ENCODE data around the gene GNAQ. TPM values are rescaled to one million over a fixed set of nuclear protein-coding genes. Genes with fewer than 3 reads are reported as not detected.

Gene GNAQ
- total and polyA plus RNA-seq, 4 donors = 24.6 to 86.2 (median 51.4) TPM

- no peak overlapping the region for H3K9ac ChIP-seq (ENCODE audit: insufficient read depth in 1 of 2, low read length in 2 of 2)
- 85 to 91% methylated on average over 3 of the region's 3 CpGs for WGBS, 2 donors
- no peak overlapping the region for H3K4me3 ChIP-seq
- H3K4me1 ChIP-seq (ENCODE audit: control insufficient read depth in 5 of 5, insufficient read depth in 5 of 5, low read length in 5 of 5) = peaks cover 0 to 6% (median 0%) of the 10 kb centered on the region in 5 donors
- TF ChIP-seq, protein P1, sequence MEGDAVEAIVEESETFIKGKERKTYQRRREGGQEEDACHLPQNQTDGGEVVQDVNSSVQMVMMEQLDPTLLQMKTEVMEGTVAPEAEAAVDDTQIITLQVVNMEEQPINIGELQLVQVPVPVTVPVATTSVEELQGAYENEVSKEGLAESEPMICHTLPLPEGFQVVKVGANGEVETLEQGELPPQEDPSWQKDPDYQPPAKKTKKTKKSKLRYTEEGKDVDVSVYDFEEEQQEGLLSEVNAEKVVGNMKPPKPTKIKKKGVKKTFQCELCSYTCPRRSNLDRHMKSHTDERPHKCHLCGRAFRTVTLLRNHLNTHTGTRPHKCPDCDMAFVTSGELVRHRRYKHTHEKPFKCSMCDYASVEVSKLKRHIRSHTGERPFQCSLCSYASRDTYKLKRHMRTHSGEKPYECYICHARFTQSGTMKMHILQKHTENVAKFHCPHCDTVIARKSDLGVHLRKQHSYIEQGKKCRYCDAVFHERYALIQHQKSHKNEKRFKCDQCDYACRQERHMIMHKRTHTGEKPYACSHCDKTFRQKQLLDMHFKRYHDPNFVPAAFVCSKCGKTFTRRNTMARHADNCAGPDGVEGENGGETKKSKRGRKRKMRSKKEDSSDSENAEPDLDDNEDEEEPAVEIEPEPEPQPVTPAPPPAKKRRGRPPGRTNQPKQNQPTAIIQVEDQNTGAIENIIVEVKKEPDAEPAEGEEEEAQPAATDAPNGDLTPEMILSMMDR (IDR thresholded peaks at IDR 0.05; ENCODE audit: control extremely low read depth, extremely low read depth) = no peak
- no peak for ATAC-seq (ENCODE audit: insufficient read depth, low FRiP score)
- DNase-seq = no peak
- H3K27ac ChIP-seq (ENCODE audit: low read depth in 1 of 2, low read length in 1 of 2) = no peak overlapping the region
- H3K27me3 ChIP-seq (ENCODE audit: control insufficient read depth in 3 of 3, insufficient read depth in 3 of 3, low read length in 2 of 3) = no peaks in the 10 kb centered on the region
- H3K9me3 ChIP-seq (ENCODE audit: control insufficient read depth in 4 of 4, insufficient read depth in 3 of 4, low read length in 3 of 4) = peaks cover 0 to 6% (median 0%) of the 10 kb centered on the region in 4 donors
- H3K36me3 ChIP-seq (ENCODE audit: control insufficient read depth in 4 of 4, insufficient read depth in 4 of 4, low read length in 4 of 4) = peaks cover 0 to 8% (median 3%) of the 10 kb centered on the region in 4 donors
Observed at GRCh38 chr9:77766587-77766986, 265.0 kb downstream of the GNAQ start.

GRCh38 chr9:77765781-77766259 lies 265.8 kb downstream of the GNAQ start:
- Histone ChIP-seq H3K4me1 (ENCODE audit: control insufficient read depth in 5 of 5, insufficient read depth in 5 of 5, low read length in 5 of 5) (peaks cover 0 to 6% (median 0%) of the 10 kb centered on the region in 5 donors), H3K27me3 (ENCODE audit: control insufficient read depth in 3 of 3, insufficient read depth in 3 of 3, low read length in 2 of 3) (no peaks in the 10 kb centered on the region), H3K36me3 (ENCODE audit: control insufficient read depth in 4 of 4, insufficient read depth in 4 of 4, low read length in 4 of 4) (peaks cover 0 to 8% (median 3%) of the 10 kb centered on the region in 4 donors), H3K9ac (ENCODE audit: insufficient read depth in 1 of 2, low read length in 2 of 2) (no peak overlapping the region), H3K4me3 (no peak overlapping the region), H3K27ac (ENCODE audit: low read depth in 1 of 2, low read length in 1 of 2) (no peak overlapping the region), H3K9me3 (ENCODE audit: control insufficient read depth in 4 of 4, insufficient read depth in 3 of 4, low read length in 3 of 4) (peaks cover 0 to 6% (median 0%) of the 10 kb centered on the region in 4 donors)
- TF ChIP-seq, protein P1 (IDR thresholded peaks at IDR 0.05; ENCODE audit: control extremely low read depth, extremely low read depth) = no peak
- 84 to 88% methylated on average over 2 of the region's 2 CpGs for WGBS, 2 donors
- no peak for DNase-seq
- ATAC-seq (ENCODE audit: insufficient read depth, low FRiP score) = no peak

DNA sequence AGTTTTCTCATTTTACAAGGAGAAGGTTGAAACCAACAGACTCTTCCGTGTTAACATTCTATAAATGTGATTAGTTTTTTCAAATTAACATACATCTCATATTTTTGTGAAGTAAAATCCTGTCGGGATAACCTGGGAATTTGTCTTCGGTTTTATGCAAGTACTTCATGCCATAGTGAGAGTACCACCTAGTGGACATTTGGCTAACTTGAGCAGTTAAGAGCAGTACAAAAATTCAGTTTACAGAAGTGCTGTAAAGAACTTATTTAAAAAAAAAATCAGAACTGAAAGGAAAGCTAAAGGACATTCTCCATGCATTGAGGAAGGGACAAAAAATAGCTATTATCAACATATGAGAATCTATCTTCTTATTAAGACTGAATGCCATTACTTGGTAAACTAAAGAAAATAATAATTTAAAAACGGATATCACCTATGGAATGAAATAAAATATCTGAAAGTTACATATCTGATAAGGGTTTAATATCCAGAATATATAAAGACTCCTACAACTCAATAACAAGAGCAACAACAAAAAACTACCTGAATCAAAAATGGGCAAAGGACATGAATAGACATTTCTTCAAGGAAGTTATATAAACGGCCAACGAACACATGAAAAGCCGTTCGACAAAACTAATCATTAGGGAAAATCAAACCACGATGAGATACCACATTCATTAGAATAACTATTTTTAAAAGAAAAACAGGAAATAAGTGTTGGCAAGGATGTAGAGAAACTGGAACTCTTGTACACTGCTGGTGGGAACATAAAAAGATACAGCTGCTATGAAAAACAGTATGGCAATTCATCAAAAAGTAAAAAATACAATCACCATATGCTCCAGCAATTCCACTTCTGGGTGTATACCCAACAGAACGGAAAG lies 266.5 kb downstream of the GNAQ start:
- H3K9me3 ChIP-seq (ENCODE audit: control insufficient read depth in 4 of 4, insufficient read depth in 3 of 4, low read length in 3 of 4) = peaks cover 0 to 6% (median 0%) of the 10 kb centered on the region in 4 donors
- H3K9ac ChIP-seq (ENCODE audit: insufficient read depth in 1 of 2, low read length in 2 of 2) = no peak overlapping the region
- no peak overlapping the region for H3K27ac ChIP-seq (ENCODE audit: low read depth in 1 of 2, low read length in 1 of 2)
- TF ChIP-seq, protein P1 (IDR thresholded peaks at IDR 0.05; ENCODE audit: control extremely low read depth, extremely low read depth) = no peak
- ATAC-seq (ENCODE audit: insufficient read depth, low FRiP score) (no peak), DNase-seq (peak in 2 of 3 donors; percentile 29 to 38)
- H3K4me3 ChIP-seq = no peak overlapping the region
- peaks cover 0 to 8% (median 3%) of the 10 kb centered on the region in 4 donors for H3K36me3 ChIP-seq (ENCODE audit: control insufficient read depth in 4 of 4, insufficient read depth in 4 of 4, low read length in 4 of 4)
- 70 to 72% methylated on average over 10 of the region's 10 CpGs for WGBS, 2 donors
- H3K27me3 ChIP-seq (ENCODE audit: control insufficient read depth in 3 of 3, insufficient read depth in 3 of 3, low read length in 2 of 3) = no peaks in the 10 kb centered on the region
- H3K4me1 ChIP-seq (ENCODE audit: control insufficient read depth in 5 of 5, insufficient read depth in 5 of 5, low read length in 5 of 5) = peaks cover 0 to 6% (median 0%) of the 10 kb centered on the region in 5 donors
